GM19240 (cell line): Measurements from ENCODE around the gene PRAMEF33.
"Not testable (repeated sequence)": the region's sequence is repeated elsewhere in the genome, so short reads cannot be mapped to it uniquely, and the experiment has no call there.

ENCODE experiments used
- DNase-seq: peaks from one replicate; pipeline ENCODE4 v3.0.0; 2011; ENCODE audit warnings: low spot score; ENCODE audit not compliant: insufficient read length

PRAMEF33 gene

GRCh38 chr1:13303239-13303638 is at the start of gene PRAMEF33:
Gene PRAMEF33, plus strand, starts transcription at chr1:13303539. Its CDS starts 2,416 bp downstream, at chr1:13305955.
- not testable (repeated sequence) for DNase-seq

GRCh38 chr1:13253898-13254297 is 49.4 kb upstream of the PRAMEF33 start, which contains the start of gene PRAMEF5:
Gene PRAMEF5, plus strand, starts transcription at chr1:13254198. Its CDS starts 5,071 bp downstream, at chr1:13259269.
- not testable (repeated sequence) for DNase-seq

GRCh38 chr1:13265124-13265523 is 38.2 kb upstream of the PRAMEF33 start:
- not testable (repeated sequence) for DNase-seq

GRCh38 chr1:13277016-13277415 is 26.3 kb upstream of the PRAMEF33 start:
- not testable (repeated sequence) for DNase-seq

GRCh38 chr1:13279617-13280016 is 23.7 kb upstream of the PRAMEF33 start:
- not testable (repeated sequence) for DNase-seq

- not testable (repeated sequence) for DNase-seq
These were observed 18.3 kb upstream of the PRAMEF33 start, which contains the start of gene PRAMEF8 for GRCh38 chr1:13285037-13285436. Gene PRAMEF8, minus strand, starts transcription at chr1:13285137. Its CDS starts 1,046 bp downstream, at chr1:13284091.

- DNase-seq: not testable (repeated sequence)
These were observed 14.3 kb upstream of the PRAMEF33 start for GRCh38 chr1:13289030-13289429.

- DNase-seq: not testable (repeated sequence)
These were observed 6.0 kb upstream of the PRAMEF33 start for GRCh38 chr1:13297216-13297931.

GRCh38 chr1:13298699-13299098 is 4.6 kb upstream of the PRAMEF33 start:
- not testable (repeated sequence) for DNase-seq

GRCh38 chr1:13302197-13302596 is 1.1 kb upstream of the PRAMEF33 start:
- not testable (repeated sequence) for DNase-seq

- not testable (repeated sequence) for DNase-seq
These were observed 11.9 kb downstream of the PRAMEF33 start, which contains the start of gene PRAMEF15 for GRCh38 chr1:13315281-13315680. Gene PRAMEF15, plus strand, starts transcription at chr1:13315581. Its CDS starts 2,827 bp downstream, at chr1:13318408.

GRCh38 chr1:13342496-13342895 is 39.2 kb downstream of the PRAMEF33 start:
- not testable (repeated sequence) for DNase-seq

- not testable (repeated sequence) for DNase-seq
These were observed 43.7 kb downstream of the PRAMEF33 start, which contains the start of gene PRAMEF14 for GRCh38 chr1:13347034-13347433. Gene PRAMEF14, minus strand, starts transcription at chr1:13347134. Its CDS starts 1,820 bp downstream, at chr1:13345314.

- not testable (repeated sequence) for DNase-seq
These were observed 50.1 kb downstream of the PRAMEF33 start for GRCh38 chr1:13353476-13353875.

- DNase-seq: not testable (repeated sequence)
These were observed 51.1 kb downstream of the PRAMEF33 start for GRCh38 chr1:13354475-13354874.

- peak; percentile 2 for DNase-seq
These were observed 53.4 kb downstream of the PRAMEF33 start for GRCh38 chr1:13356774-13357173.
